CD4-positive, alpha-beta T cell treated with Interleukin-4 for 4 hours (primary cell): ENCODE measurements around the gene PI4KA.
"Not testable (repeated sequence)": the region's sequence is repeated elsewhere in the genome, so short reads cannot be mapped to it uniquely, and the experiment has no call there.

Source experiments
- DNase-seq: peaks from one replicate; pipeline ENCODE4 v3.0.0-alpha.2; 2020

The PI4KA gene

DNA sequence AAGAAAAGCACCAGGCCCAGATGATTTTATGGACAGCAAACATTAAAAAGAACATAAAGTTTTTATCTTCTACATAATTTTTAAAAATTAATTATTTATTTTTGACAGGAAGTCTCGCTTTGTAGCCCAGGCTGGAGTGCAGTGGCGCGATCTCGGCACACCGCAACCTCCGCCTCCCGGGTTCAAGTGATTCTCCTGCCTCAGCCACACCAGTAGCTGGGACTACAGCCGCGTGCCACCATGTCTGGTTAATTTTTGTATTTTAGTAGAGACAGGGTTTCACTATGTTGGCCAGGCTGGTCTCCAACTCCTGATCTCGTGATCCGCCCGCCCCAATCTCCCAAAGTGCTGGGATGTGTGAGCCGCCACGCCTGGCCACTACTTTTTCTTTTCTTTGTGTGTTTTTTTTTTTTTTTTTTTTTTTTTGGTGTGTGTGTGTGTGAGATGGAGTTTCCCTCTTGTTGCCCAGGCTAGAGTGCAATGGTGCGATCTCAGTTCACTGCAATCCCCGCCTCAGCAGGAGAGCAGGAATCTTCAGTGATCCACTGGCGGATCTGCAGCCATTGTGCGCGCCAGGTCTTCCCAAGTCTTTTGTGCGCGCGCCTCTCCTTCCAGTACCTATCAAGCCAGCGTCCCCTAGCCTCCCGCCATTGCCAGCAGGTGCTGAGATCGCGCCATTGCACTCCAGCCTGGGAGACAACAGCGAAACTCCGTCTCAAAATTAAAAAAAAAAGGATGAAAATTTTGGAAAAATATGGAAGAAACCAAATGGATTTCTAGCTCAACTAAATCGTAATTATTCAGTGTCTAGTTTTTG, 171.0 kb downstream of the PI4KA start:
- DNase-seq: not testable (repeated sequence)

- not testable (repeated sequence) for DNase-seq
These were observed 172.8 kb downstream of the PI4KA start for GRCh38 chr22:20685764-20686163.

- DNase-seq: not testable (repeated sequence)
These were observed 179.7 kb downstream of the PI4KA start for GRCh38 chr22:20678792-20679435.

- DNase-seq: no peak
These were observed 180.8 kb downstream of the PI4KA start for GRCh38 chr22:20677684-20678242.

DNA sequence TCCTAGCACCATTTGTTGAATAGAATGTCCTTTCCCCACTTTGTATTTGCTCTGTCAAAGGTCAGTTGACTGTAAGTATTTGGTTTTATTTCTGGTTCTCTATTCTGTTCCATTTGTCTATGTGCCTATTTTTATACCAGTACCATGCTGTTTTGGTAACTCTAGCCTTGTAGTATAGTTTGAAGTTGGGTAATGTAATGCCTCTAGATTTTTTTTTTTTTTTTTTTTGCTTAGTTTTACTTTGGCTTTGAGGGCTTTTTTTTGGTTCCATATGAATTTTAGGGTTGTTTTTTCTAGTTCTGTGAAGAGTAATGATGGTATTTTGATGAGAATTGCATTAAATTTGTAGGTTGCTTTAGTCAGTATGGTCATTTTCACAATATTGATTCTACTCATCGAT, 183.0 kb downstream of the PI4KA start:
- not testable (repeated sequence) for DNase-seq

GRCh38 chr22:20674998-20675397, 183.6 kb downstream of the PI4KA start:
- DNase-seq: no peak

DNA sequence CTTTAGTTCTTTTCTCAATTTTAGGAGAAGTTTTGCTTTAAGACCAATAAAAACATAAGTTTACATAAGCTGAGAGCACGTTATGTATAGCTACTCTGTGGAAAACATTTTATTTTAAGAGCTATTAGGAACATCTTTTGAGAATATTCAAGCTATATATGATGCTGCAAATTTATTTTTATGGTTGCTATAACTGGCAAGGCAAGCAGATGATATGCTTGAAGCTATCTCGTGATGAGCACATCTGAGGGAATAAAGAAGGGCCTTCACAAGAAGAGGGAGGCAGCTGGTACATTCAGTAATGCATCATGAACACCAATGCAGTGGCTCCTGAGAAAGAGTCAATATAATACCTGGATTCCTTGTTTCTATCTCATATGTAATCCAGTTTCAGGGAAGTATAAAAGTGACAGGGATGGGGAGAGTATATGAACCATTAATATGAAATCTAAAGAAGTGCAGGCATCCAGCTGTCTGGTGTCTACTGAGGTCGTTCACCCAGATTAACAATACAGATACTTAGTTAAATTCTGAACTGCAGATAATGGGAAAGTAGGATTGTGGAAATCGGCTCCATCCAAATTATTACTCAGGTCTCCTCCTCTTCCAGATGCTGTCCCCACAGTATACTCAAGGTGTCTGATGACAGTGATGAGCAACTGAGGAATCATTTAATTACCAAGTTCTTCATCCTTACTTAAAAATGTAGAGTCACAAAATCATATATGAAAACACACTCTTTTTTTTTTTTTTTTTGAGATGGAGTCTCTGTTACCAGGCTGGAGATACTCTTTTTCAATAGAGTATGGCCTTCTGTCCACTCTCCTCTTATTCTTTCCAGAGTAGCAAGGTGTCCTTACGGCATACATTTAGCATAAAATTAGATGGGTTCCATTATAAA, 185.1 kb downstream of the PI4KA start:
- no peak for DNase-seq

DNA sequence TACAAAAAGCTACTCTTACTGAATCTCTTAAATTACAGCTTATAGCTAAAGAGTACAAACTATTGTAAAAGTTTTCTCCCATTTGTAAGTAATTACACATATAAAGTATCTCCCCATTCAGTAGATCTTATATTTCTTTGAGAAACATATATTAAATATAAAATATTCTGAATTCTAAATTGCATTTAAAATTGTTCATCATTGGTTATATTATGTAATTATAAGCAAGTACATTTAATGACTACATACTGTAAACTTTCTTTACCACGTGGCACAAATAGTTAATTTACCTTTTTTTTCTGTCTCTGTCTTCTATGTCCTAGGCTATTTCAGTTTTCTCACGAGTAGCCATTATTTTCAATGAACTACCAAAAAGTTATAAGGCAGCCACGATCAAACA, 185.9 kb downstream of the PI4KA start:
- no peak for DNase-seq

DNA sequence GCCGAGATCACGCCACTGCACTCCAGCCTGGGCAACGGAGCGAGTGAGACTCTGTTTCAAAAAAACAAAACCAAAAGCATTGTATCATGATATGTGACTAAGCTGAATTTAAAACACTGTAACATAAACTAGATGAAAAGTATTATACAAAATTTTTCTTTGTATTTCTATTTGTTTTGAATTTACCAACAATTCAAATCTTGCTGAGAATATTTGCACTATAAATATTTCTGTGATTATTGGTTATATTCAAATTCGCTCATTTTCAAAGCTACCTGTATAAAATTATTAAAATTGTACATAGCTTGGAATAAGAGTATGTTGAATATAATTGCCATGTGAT, 186.6 kb downstream of the PI4KA start:
- no peak for DNase-seq

GRCh38 chr22:20671409-20672081, 187.1 kb downstream of the PI4KA start:
- no peak for DNase-seq

- DNase-seq: not testable (repeated sequence)
These were observed 188.0 kb downstream of the PI4KA start for GRCh38 chr22:20670457-20671261.

- not testable (repeated sequence) for DNase-seq
These were observed 188.7 kb downstream of the PI4KA start for GRCh38 chr22:20669884-20670283.

GRCh38 chr22:20669471-20669870, 189.1 kb downstream of the PI4KA start:
- not testable (repeated sequence) for DNase-seq

- DNase-seq: not testable (repeated sequence)
These were observed 189.8 kb downstream of the PI4KA start for GRCh38 chr22:20668769-20669168.

- DNase-seq: not testable (repeated sequence)
These were observed 190.4 kb downstream of the PI4KA start for GRCh38 chr22:20668226-20668625.

DNA sequence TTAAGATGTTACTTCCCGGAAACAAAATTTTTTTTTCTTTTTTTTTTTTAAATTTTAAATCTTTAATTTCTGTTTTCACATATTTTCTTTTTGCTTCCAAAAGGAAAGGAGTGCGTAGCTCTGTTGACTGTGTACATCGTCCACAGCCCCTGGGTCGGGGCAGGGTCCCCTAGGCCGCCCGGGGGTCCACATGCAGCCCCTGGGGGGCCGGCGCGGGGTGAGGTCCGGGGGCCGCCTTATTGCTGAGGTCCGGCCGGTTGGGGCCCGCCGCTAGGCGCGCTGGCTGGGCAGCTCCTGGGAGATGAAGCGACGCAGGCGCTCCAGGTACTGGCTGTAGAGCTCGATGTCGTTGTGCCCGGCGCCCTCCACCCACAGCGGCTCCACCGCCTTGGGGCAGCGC, 191.1 kb downstream of the PI4KA start:
- DNase-seq: not testable (repeated sequence)

DNA sequence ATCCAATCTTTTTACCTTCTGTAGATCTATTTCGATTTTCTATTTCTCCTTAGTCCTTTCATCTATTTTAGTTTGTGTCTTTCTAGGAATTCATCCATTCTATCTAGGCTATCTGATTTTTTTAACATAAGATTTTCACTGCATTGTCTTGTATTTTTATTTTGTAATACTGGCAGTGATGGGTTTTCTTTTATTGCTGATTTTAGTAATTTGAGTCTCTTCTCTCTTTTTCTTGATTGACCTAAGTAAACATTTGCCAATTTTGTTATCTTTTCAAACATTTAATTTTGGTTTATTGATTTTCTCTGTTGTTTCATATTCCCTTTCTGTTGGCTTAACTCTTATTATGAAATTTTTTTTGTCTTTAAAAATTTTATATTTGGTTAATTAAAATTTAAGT, 192.1 kb downstream of the PI4KA start:
- DNase-seq: no peak

DNA sequence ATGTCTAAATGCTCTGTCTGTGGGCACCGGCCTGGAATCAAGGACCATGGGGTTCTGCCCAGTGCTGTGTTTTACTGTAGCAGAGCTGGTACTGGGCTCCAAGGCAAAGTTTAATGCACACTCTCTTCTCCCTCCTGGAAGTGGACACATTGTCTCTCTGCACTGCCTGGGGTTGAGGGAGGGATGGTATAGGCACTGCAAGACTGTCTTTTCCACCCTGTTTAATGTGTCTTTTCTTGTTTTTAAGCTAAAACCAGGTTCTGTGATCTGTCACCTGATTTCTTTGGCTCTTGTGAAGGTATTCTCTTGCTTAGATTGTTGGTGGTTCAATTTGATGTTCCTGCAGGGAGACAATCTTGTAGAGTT, 194.0 kb downstream of the PI4KA start:
- DNase-seq: no peak

DNA sequence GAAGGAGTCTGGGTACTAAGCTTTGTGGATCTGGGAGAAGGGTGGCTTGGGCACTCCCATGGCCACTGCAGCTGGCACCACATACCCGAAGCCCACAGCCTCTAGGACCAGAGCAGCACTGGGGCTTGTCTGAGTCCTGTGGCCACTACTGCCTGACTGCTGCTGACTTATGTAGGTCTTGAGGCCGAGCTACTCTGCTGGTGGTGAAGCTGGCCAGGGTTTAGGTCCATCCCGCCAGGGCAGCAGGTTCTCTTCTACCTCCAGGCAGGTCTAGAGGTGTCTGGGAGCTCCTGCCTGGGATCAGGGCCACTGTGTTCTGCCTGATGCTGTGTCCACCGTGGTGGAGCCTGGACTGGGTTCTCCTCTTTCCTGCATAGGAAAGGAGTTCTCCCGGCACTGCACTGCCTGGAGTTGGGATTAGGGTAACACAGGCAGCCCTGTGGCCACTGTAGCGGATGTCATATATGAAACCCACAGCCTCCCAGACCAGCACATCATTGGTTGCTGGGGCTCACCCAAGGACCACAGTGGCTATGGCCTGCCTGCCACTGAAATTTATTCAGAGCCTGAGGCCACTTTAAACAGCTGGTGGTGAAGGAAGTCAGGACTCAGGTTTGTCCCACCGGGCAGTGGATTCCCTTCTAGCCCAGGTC, 194.5 kb downstream of the PI4KA start:
- no peak for DNase-seq

DNA sequence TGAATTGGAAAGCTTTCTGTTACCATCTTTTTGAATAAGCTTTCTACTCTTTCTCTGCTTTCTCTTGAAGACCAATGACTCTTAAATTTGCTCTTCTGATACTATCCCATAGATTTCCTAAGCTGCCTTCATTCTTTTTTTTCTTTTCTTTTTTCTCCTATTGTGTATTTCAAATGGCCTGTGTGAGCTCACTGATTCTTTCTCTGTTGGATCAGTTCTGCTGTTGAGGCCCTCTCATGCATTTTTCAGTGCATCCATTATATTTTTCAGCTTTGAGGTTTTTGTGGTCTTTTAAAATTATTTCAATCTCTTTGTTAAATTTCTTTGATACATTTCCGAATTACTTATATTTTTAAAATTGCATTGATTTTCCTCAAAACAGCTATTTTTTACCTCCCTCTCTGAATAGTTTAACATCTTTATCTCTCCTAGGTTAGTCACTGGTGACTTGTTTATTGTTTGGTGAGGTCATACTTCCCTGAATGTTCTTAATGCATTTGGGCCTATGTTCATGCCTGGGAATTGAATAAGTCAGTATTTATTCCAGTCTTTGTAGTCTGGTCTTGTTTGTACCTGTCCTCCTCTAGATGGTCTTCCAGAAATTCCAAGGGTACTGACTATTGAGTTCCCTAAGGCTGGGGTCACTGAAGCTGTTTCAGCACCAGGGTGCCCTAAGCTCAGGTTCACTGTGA, 195.3 kb downstream of the PI4KA start:
- no peak for DNase-seq
